ENCODE measurements around the gene RNF103.

The RNF103 gene

GRCh38 chr2:86608832-86609410 is 14.7 kb downstream of the RNF103 start:
- Histone ChIP-seq H3K4me3 (ENCODE audit: low read length) (no peak overlapping the region), H3K4me2 (ENCODE audit: low read depth, low read length) (no peak overlapping the region), H3K9me2 (replicated peaks; ENCODE audit: insufficient read depth, low read length) (no peaks in the 10 kb centered on the region), H2AFZ (ENCODE audit: low read length) (no peak overlapping the region), H3K36me3 (replicated peaks; ENCODE audit: insufficient read depth, low read length) (peaks cover 29% of the 10 kb centered on the region), H3K9me3 (replicated peaks; ENCODE audit: insufficient read depth, low read length) (no peaks in the 10 kb centered on the region), H3K27me3 (replicated peaks; ENCODE audit: insufficient read depth, low read length) (no peaks in the 10 kb centered on the region), H3K27ac (ENCODE audit: low read length) (no peak overlapping the region), H3F3A (ENCODE audit: insufficient read depth, low read length) (no peaks in the 10 kb centered on the region), H3K4me1 (ENCODE audit: low read length) (no peaks in the 10 kb centered on the region), H3K79me2 (ENCODE audit: low read length) (peaks cover 27% of the 10 kb centered on the region), H4K20me1 (ENCODE audit: insufficient read depth, low read length) (no peaks in the 10 kb centered on the region), H3K9ac (ENCODE audit: low read length) (no peak overlapping the region)
- TF ChIP-seq CTCF (IDR thresholded peaks at IDR 0.05; ENCODE audit: low read length) (no peak), EZH2 (optimal IDR thresholded peaks at IDR 0.05; ENCODE audit: low read depth, low read length) (no peak), EZH2phosphoT487 (IDR thresholded peaks at IDR 0.05; ENCODE audit: low read length) (no peak)
- DNase-seq, result no peak

- H2AFZ ChIP-seq (ENCODE audit: low read length), result no peak overlapping the region
- peaks cover 12% of the 10 kb centered on the region for H3K36me3 ChIP-seq (replicated peaks; ENCODE audit: insufficient read depth, low read length)
- TF ChIP-seq CTCF (IDR thresholded peaks at IDR 0.05; ENCODE audit: low read length), result no peak
- TF ChIP-seq EZH2 (optimal IDR thresholded peaks at IDR 0.05; ENCODE audit: low read depth, low read length), result no peak
- H3K9me3 ChIP-seq (replicated peaks; ENCODE audit: insufficient read depth, low read length), result no peaks in the 10 kb centered on the region
- no peak overlapping the region for H3K4me3 ChIP-seq (ENCODE audit: low read length)
- H3K27me3 ChIP-seq (replicated peaks; ENCODE audit: insufficient read depth, low read length), result no peaks in the 10 kb centered on the region
- no peaks in the 10 kb centered on the region for H3K79me2 ChIP-seq (ENCODE audit: low read length)
- H4K20me1 ChIP-seq (ENCODE audit: insufficient read depth, low read length), result no peaks in the 10 kb centered on the region
- H3K27ac ChIP-seq (ENCODE audit: low read length), result no peak overlapping the region
- no peaks in the 10 kb centered on the region for H3K9me2 ChIP-seq (replicated peaks; ENCODE audit: insufficient read depth, low read length)
- no peak overlapping the region for H3K4me2 ChIP-seq (ENCODE audit: low read depth, low read length)
- H3F3A ChIP-seq (ENCODE audit: insufficient read depth, low read length), result no peaks in the 10 kb centered on the region
- no peaks in the 10 kb centered on the region for H3K4me1 ChIP-seq (ENCODE audit: low read length)
- H3K9ac ChIP-seq (ENCODE audit: low read length), result no peak overlapping the region
- DNase-seq, result no peak
Observed at GRCh38 chr2:86603905-86604304, 19.8 kb downstream of the RNF103 start.

- Histone ChIP-seq H2AFZ (ENCODE audit: low read length) (no peak overlapping the region), H3K9me3 (replicated peaks; ENCODE audit: insufficient read depth, low read length) (no peaks in the 10 kb centered on the region), H4K20me1 (ENCODE audit: insufficient read depth, low read length) (no peaks in the 10 kb centered on the region), H3K4me1 (ENCODE audit: low read length) (no peaks in the 10 kb centered on the region), H3K27me3 (replicated peaks; ENCODE audit: insufficient read depth, low read length) (no peaks in the 10 kb centered on the region), H3F3A (ENCODE audit: insufficient read depth, low read length) (no peaks in the 10 kb centered on the region), H3K9ac (ENCODE audit: low read length) (no peak overlapping the region), H3K27ac (ENCODE audit: low read length) (no peak overlapping the region), H3K4me2 (ENCODE audit: low read depth, low read length) (no peak overlapping the region), H3K9me2 (replicated peaks; ENCODE audit: insufficient read depth, low read length) (no peaks in the 10 kb centered on the region), H3K79me2 (ENCODE audit: low read length) (no peaks in the 10 kb centered on the region), H3K4me3 (ENCODE audit: low read length) (no peak overlapping the region), H3K36me3 (replicated peaks; ENCODE audit: insufficient read depth, low read length) (no peaks in the 10 kb centered on the region)
- TF ChIP-seq CTCF (IDR thresholded peaks at IDR 0.05; ENCODE audit: low read length) (no peak), EZH2phosphoT487 (IDR thresholded peaks at IDR 0.05; ENCODE audit: low read length) (no peak), EZH2 (optimal IDR thresholded peaks at IDR 0.05; ENCODE audit: low read depth, low read length) (no peak)
- DNase-seq, result no peak
Observed at GRCh38 chr2:86598966-86599365, 24.7 kb downstream of the RNF103 start.
